ENCODE data around the gene ARRB1.
"Not testable (repeated sequence)": the region's sequence is repeated elsewhere in the genome, so short reads cannot be mapped to it uniquely, and the experiment has no call there.

Gene ARRB1

GRCh38 chr11:75334402-75334891 is 17.0 kb downstream of the ARRB1 start:
- H2BK12ac ChIP-seq (ENCODE audit: low read length), result no peak overlapping the region
- no peaks in the 10 kb centered on the region for H3K36me3 ChIP-seq (ENCODE audit: control insufficient read depth in 1 of 2, insufficient read depth in 2 of 2, low read length in 2 of 2)
- H4K12ac ChIP-seq (ENCODE audit: low read depth, low read length), result no peak overlapping the region
- peaks cover 48% of the 10 kb centered on the region for H3K79me1 ChIP-seq (ENCODE audit: low read length)
- no peak overlapping the region for H3K9ac ChIP-seq (ENCODE audit: low read length)
- no CpG with 5 or more reads among the region's 2 CpGs for WGBS (ENCODE audit: extremely low coverage, insufficient coverage, insufficient read length)
- H2AK5ac ChIP-seq (ENCODE audit: low read length), result no peak overlapping the region
- no peak overlapping the region for H3K23ac ChIP-seq (ENCODE audit: low read length)
- no peak overlapping the region for H2AFZ ChIP-seq (ENCODE audit: insufficient read depth, low read length, poor library complexity)
- H3K4me1 ChIP-seq (ENCODE audit: control insufficient read depth in 1 of 2, insufficient read depth in 2 of 2, low read length in 2 of 2), result peaks cover 49 to 67% of the 10 kb centered on the region in 2 experiments
- H3K4me3 ChIP-seq (ENCODE audit: low read depth, low read length), result no peak overlapping the region
- peak overlapping the region; percentile 85 for H4K91ac ChIP-seq (ENCODE audit: low read depth, low read length)
- peak overlapping the region; percentile 65 for H3K27ac ChIP-seq (ENCODE audit: low read depth, low read length)
- H3K27me3 ChIP-seq (ENCODE audit: insufficient read depth, low read length), result no peaks in the 10 kb centered on the region
- no peak overlapping the region for H3K14ac ChIP-seq (ENCODE audit: low read length)
- peak; percentile 76 to 89 for DNase-seq
- no peak overlapping the region for H2BK5ac ChIP-seq (ENCODE audit: low read depth, low read length, poor library complexity)
- no peaks in the 10 kb centered on the region for H3K9me3 ChIP-seq (ENCODE audit: insufficient read depth, low read depth, low read length)
- no peak overlapping the region for H4K8ac ChIP-seq (ENCODE audit: low read depth, low read length)
- no peak overlapping the region for H3K4ac ChIP-seq (ENCODE audit: low read depth, low read length)
- no peak overlapping the region for H2BK120ac ChIP-seq (ENCODE audit: insufficient read depth, low read length, poor library complexity)
- peak overlapping the region; percentile 25 for H3K4me2 ChIP-seq (ENCODE audit: low read length)
- H3K18ac ChIP-seq (ENCODE audit: low read length), result no peak overlapping the region
- H3K79me2 ChIP-seq (ENCODE audit: control insufficient read depth, insufficient read depth, low read length, poor library complexity), result peaks cover 11% of the 10 kb centered on the region

- peak overlapping the region; percentile 1 for H2BK120ac ChIP-seq (ENCODE audit: insufficient read depth, low read length, poor library complexity)
- no peak overlapping the region for H4K8ac ChIP-seq (ENCODE audit: low read depth, low read length)
- no peak for DNase-seq
- peak overlapping the region; percentile 85 for H4K91ac ChIP-seq (ENCODE audit: low read depth, low read length)
- no peak overlapping the region for H2BK5ac ChIP-seq (ENCODE audit: low read depth, low read length, poor library complexity)
- peak overlapping the region; percentile 59 for H2BK12ac ChIP-seq (ENCODE audit: low read length)
- peaks cover 46 to 61% of the 10 kb centered on the region in 2 experiments for H3K4me1 ChIP-seq (ENCODE audit: control insufficient read depth in 1 of 2, insufficient read depth in 2 of 2, low read length in 2 of 2)
- peaks cover 6% of the 10 kb centered on the region for H3K79me2 ChIP-seq (ENCODE audit: control insufficient read depth, insufficient read depth, low read length, poor library complexity)
- H3K4me3 ChIP-seq (ENCODE audit: low read depth, low read length), result no peak overlapping the region
- no peak overlapping the region for H3K23ac ChIP-seq (ENCODE audit: low read length)
- H3K27me3 ChIP-seq (ENCODE audit: insufficient read depth, low read length), result no peaks in the 10 kb centered on the region
- no peaks in the 10 kb centered on the region for H3K36me3 ChIP-seq (ENCODE audit: control insufficient read depth in 1 of 2, insufficient read depth in 2 of 2, low read length in 2 of 2)
- peaks cover 42% of the 10 kb centered on the region for H3K79me1 ChIP-seq (ENCODE audit: low read length)
- H3K18ac ChIP-seq (ENCODE audit: low read length), result peak overlapping the region; percentile 57
- H3K9me3 ChIP-seq (ENCODE audit: insufficient read depth, low read depth, low read length), result no peaks in the 10 kb centered on the region
- no peak overlapping the region for H3K4me2 ChIP-seq (ENCODE audit: low read length)
- no CpG with 5 or more reads among the region's 7 CpGs for WGBS (ENCODE audit: extremely low coverage, insufficient coverage, insufficient read length)
- H2AK5ac ChIP-seq (ENCODE audit: low read length), result peak overlapping the region; percentile 42
- H3K27ac ChIP-seq (ENCODE audit: low read depth, low read length), result peak overlapping the region; percentile 65
- peak overlapping the region; percentile 43 for H3K14ac ChIP-seq (ENCODE audit: low read length)
- no peak overlapping the region for H4K12ac ChIP-seq (ENCODE audit: low read depth, low read length)
- H3K4ac ChIP-seq (ENCODE audit: low read depth, low read length), result peak overlapping the region; percentile 1
- no peak overlapping the region for H3K9ac ChIP-seq (ENCODE audit: low read length)
- peak overlapping the region; percentile 11 for H2AFZ ChIP-seq (ENCODE audit: insufficient read depth, low read length, poor library complexity)
These were observed 17.7 kb downstream of the ARRB1 start for GRCh38 chr11:75333807-75334140.

GRCh38 chr11:75333022-75333806 is 18.2 kb downstream of the ARRB1 start:
- no peaks in the 10 kb centered on the region for H3K36me3 ChIP-seq (ENCODE audit: control insufficient read depth in 1 of 2, insufficient read depth in 2 of 2, low read length in 2 of 2)
- no peak overlapping the region for H3K23ac ChIP-seq (ENCODE audit: low read length)
- no peak overlapping the region for H3K9ac ChIP-seq (ENCODE audit: low read length)
- peaks cover 38% of the 10 kb centered on the region for H3K79me1 ChIP-seq (ENCODE audit: low read length)
- H2BK12ac ChIP-seq (ENCODE audit: low read length), result peak overlapping the region; percentile 33
- H3K4me1 ChIP-seq (ENCODE audit: control insufficient read depth in 1 of 2, insufficient read depth in 2 of 2, low read length in 2 of 2), result peaks cover 47 to 58% of the 10 kb centered on the region in 2 experiments
- no peak overlapping the region for H2AFZ ChIP-seq (ENCODE audit: insufficient read depth, low read length, poor library complexity)
- no peak overlapping the region for H2AK5ac ChIP-seq (ENCODE audit: low read length)
- no peak overlapping the region for H4K8ac ChIP-seq (ENCODE audit: low read depth, low read length)
- H3K18ac ChIP-seq (ENCODE audit: low read length), result peak overlapping the region; percentile 57
- H3K14ac ChIP-seq (ENCODE audit: low read length), result no peak overlapping the region
- peak overlapping the region; percentile 85 for H4K91ac ChIP-seq (ENCODE audit: low read depth, low read length)
- H3K27ac ChIP-seq (ENCODE audit: low read depth, low read length), result peak overlapping the region; percentile 65
- no peak overlapping the region for H3K4me3 ChIP-seq (ENCODE audit: low read depth, low read length)
- H3K4ac ChIP-seq (ENCODE audit: low read depth, low read length), result no peak overlapping the region
- peaks cover 8% of the 10 kb centered on the region for H3K79me2 ChIP-seq (ENCODE audit: control insufficient read depth, insufficient read depth, low read length, poor library complexity)
- no peaks in the 10 kb centered on the region for H3K9me3 ChIP-seq (ENCODE audit: insufficient read depth, low read depth, low read length)
- H3K4me2 ChIP-seq (ENCODE audit: low read length), result no peak overlapping the region
- no peaks in the 10 kb centered on the region for H3K27me3 ChIP-seq (ENCODE audit: insufficient read depth, low read length)
- no peak overlapping the region for H4K12ac ChIP-seq (ENCODE audit: low read depth, low read length)
- no peak for DNase-seq
- no peak overlapping the region for H2BK5ac ChIP-seq (ENCODE audit: low read depth, low read length, poor library complexity)
- H2BK120ac ChIP-seq (ENCODE audit: insufficient read depth, low read length, poor library complexity), result peak overlapping the region; percentile 5
- no CpG with 5 or more reads among the region's 8 CpGs for WGBS (ENCODE audit: extremely low coverage, insufficient coverage, insufficient read length)

DNA sequence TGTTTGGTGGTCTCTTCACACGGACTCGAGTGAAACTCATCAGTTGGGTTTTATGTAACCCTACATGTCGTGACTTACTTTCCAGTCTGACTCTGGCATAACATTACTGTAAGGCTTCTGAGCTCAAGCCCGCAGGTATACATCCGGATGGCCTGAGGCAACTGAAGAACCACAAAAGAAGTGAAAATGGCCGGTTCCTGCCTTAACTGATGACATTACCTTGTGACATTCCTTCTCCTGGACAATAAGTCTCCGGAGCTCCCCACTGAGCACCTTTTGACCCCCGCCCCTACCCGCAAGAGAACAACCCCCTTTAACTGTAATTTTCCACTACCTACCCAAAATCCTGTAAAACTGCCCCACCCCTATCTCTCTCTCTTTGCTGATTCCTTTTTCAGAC is 19.7 kb downstream of the ARRB1 start:
- DNase-seq, result peak; percentile 72 to 75
- H3K23ac ChIP-seq (ENCODE audit: low read length); H3K9me3 ChIP-seq (ENCODE audit: insufficient read depth, low read depth, low read length); H2BK120ac ChIP-seq (ENCODE audit: insufficient read depth, low read length, poor library complexity); H3K27me3 ChIP-seq (ENCODE audit: insufficient read depth, low read length); H3K79me2 ChIP-seq (ENCODE audit: control insufficient read depth, insufficient read depth, low read length, poor library complexity); H3K18ac ChIP-seq (ENCODE audit: low read length); H3K14ac ChIP-seq (ENCODE audit: low read length); H2BK12ac ChIP-seq (ENCODE audit: low read length); H3K4ac ChIP-seq (ENCODE audit: low read depth, low read length); H4K12ac ChIP-seq (ENCODE audit: low read depth, low read length); H3K4me3 ChIP-seq (ENCODE audit: low read depth, low read length); H2AFZ ChIP-seq (ENCODE audit: insufficient read depth, low read length, poor library complexity); H2AK5ac ChIP-seq (ENCODE audit: low read length); H3K36me3 ChIP-seq (ENCODE audit: control insufficient read depth in 1 of 2, insufficient read depth in 2 of 2, low read length in 2 of 2); H3K9ac ChIP-seq (ENCODE audit: low read length); H3K4me2 ChIP-seq (ENCODE audit: low read length); H4K8ac ChIP-seq (ENCODE audit: low read depth, low read length): not testable (repeated sequence)
- Histone ChIP-seq H2BK5ac (ENCODE audit: low read depth, low read length, poor library complexity) (peak overlapping the region; percentile 35), H3K4me1 (ENCODE audit: control insufficient read depth in 1 of 2, insufficient read depth in 2 of 2, low read length in 2 of 2) (peaks cover 40 to 48% of the 10 kb centered on the region in 2 experiments), H3K79me1 (ENCODE audit: low read length) (peaks cover 30% of the 10 kb centered on the region), H3K27ac (ENCODE audit: low read depth, low read length) (peak overlapping the region; percentile 64), H4K91ac (ENCODE audit: low read depth, low read length) (peak overlapping the region; percentile 29)
- no CpG with 5 or more reads among the region's 9 CpGs for WGBS (ENCODE audit: extremely low coverage, insufficient coverage, insufficient read length)
